PFSK-1 (cell line): ENCODE data around the gene PRRX1.
A peak's percentile ranks its signal among the peaks of the same experiment; 100 is the strongest.

Experiments used
- FOXP2 ChIP-seq: optimal IDR thresholded peaks from 2 replicates; pipeline ENCODE3; 2011; ENCODE audit warnings: borderline replicate concordance, control low read depth, inconsistent platforms; ENCODE audit not compliant: insufficient read depth; ENCODE audit errors: extremely low read length, extremely low read depth
- POLR2AphosphoS5 ChIP-seq: IDR thresholded peaks from 2 replicates; pipeline ENCODE4 v1.6.1; 2012; ENCODE audit warnings: low read depth, mild to moderate bottlenecking, control low read depth, low read length, moderate library complexity
- SIN3A ChIP-seq: IDR thresholded peaks from 2 replicates; pipeline ENCODE4 v1.6.1; 2012; ENCODE audit warnings: mild to moderate bottlenecking, low read length, moderate library complexity, borderline replicate concordance; ENCODE audit not compliant: insufficient read depth
- TAF1 ChIP-seq: IDR thresholded peaks from 2 replicates; pipeline ENCODE4 v1.6.1; 2012; ENCODE audit warnings: low read length, control low read depth, borderline replicate concordance; ENCODE audit not compliant: insufficient read depth
- TF ChIP-seq, protein P1 (sequence below), 2 experiments: IDR thresholded peaks; 2 replicates each; pipeline versions ENCODE4 v1.6.1 to v1.8.0; 2011 to 2012; ENCODE audit warnings: low read depth in 2 of 2, low read length in 2 of 2, control low read depth in 1 of 2, inconsistent platforms in 1 of 2, mild to moderate bottlenecking in 1 of 2, moderate library complexity in 1 of 2; ENCODE audit not compliant: insufficient read depth in 1 of 2

The PRRX1 gene

DNA sequence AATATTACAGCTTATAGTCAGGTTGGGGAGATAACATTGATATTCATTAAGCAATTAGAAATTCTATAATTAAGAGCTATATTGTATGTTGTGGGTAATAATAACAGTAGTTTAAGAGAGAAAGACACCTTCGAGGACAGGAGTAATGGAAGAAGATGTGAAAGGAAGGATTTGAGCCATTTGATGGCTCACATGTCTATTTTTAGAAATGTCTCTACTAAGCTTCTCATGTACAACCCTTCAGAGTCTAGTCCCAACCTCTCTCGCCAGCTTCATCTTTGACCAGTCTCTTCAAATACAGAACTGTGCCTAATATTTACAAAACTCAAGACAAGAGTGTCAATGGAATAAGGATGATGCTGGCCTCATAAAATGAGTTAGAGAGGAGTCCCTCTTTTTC, 95.1 kb downstream of the PRRX1 start:
- TF ChIP-seq, protein P1, sequence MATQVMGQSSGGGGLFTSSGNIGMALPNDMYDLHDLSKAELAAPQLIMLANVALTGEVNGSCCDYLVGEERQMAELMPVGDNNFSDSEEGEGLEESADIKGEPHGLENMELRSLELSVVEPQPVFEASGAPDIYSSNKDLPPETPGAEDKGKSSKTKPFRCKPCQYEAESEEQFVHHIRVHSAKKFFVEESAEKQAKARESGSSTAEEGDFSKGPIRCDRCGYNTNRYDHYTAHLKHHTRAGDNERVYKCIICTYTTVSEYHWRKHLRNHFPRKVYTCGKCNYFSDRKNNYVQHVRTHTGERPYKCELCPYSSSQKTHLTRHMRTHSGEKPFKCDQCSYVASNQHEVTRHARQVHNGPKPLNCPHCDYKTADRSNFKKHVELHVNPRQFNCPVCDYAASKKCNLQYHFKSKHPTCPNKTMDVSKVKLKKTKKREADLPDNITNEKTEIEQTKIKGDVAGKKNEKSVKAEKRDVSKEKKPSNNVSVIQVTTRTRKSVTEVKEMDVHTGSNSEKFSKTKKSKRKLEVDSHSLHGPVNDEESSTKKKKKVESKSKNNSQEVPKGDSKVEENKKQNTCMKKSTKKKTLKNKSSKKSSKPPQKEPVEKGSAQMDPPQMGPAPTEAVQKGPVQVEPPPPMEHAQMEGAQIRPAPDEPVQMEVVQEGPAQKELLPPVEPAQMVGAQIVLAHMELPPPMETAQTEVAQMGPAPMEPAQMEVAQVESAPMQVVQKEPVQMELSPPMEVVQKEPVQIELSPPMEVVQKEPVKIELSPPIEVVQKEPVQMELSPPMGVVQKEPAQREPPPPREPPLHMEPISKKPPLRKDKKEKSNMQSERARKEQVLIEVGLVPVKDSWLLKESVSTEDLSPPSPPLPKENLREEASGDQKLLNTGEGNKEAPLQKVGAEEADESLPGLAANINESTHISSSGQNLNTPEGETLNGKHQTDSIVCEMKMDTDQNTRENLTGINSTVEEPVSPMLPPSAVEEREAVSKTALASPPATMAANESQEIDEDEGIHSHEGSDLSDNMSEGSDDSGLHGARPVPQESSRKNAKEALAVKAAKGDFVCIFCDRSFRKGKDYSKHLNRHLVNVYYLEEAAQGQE (IDR thresholded peaks at IDR 0.05; ENCODE audit: insufficient read depth in 1 of 2, low read depth in 2 of 2, low read length in 2 of 2): no peak
- TF ChIP-seq SIN3A: no peak
- TF ChIP-seq TAF1: no peak
- no peak for TF ChIP-seq FOXP2
- TF ChIP-seq POLR2AphosphoS5: no peak

DNA sequence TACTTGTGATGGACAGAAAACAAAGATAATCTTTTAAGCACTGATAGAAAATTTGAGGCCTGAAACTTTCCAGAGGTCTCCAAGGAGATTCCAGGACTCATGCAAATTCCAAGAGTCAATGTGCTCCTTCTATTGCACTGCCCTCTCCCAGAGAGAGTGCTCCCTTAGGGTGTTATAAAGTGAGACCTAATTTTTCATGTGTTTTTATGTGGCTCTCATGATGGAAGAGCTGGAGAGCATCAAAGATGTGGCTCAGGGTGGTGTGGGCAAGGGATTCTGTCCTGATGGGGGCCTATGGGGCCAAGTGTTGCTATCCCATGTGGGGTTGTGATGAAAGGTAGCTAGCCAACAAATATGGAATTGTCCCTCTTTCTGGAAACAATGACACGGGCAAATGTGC, 101.3 kb downstream of the PRRX1 start:
- TF ChIP-seq POLR2AphosphoS5: no peak
- TF ChIP-seq TAF1: no peak
- TF ChIP-seq FOXP2: no peak
- TF ChIP-seq, protein P1 (IDR thresholded peaks at IDR 0.05; ENCODE audit: insufficient read depth in 1 of 2, low read depth in 2 of 2, low read length in 2 of 2): no peak
- TF ChIP-seq SIN3A: no peak

DNA sequence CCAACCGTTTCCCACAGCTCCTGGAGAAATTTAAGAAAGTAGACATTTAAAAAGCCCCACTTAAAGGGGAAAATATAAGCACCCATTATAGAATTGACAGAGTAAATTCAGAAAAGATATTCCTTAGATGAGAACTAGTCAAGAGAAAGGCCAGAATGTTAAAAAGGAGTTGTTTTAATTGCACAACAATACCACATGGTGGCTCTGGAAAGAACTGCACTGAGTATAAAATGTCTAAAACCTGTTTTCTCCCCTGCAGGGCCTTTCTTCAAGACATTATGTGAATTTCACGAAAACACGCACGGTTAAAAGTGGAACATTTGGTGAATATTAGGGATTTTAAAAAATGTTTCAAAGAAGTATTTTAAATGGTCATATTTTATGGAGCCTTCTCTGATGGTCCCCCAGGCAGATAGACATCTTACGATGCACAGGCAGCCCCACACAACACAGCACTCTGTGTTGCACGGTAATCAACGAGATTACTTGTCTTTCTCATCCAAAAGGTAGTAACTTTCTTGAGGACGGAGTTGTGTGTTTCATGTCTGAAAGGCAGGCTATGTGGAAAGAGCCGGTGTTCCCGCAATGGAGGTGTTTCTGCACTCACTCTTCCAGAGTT, 101.9 kb downstream of the PRRX1 start:
- TF ChIP-seq, protein P1 (IDR thresholded peaks at IDR 0.05; ENCODE audit: insufficient read depth in 1 of 2, low read depth in 2 of 2, low read length in 2 of 2): no peak
- TF ChIP-seq POLR2AphosphoS5: no peak
- TF ChIP-seq SIN3A: no peak
- TF ChIP-seq TAF1: no peak
- no peak for TF ChIP-seq FOXP2

DNA sequence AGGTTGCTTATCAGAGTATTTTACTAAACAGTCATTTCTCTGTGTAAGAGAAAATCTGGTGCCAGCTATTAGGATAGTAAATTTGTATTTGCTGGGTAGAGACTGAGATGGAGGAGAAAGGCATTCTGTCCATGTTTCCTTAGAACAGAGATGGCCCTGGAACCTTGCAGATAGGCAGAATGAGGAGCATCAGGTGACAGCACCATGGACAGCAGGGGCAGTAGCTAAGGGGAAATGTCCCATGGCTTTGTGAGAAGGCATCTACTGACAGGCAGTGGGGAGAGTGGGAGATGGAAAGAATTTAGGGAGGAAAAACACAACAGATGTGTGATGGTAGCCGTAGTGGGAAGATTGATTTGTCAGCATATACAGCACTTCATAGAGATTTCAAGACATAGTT, 105.0 kb downstream of the PRRX1 start:
- TF ChIP-seq, protein P1 (IDR thresholded peaks at IDR 0.05; ENCODE audit: insufficient read depth in 1 of 2, low read depth in 2 of 2, low read length in 2 of 2): peak; percentile 82 to 93
- TF ChIP-seq POLR2AphosphoS5 (no peak), TAF1 (no peak)

DNA sequence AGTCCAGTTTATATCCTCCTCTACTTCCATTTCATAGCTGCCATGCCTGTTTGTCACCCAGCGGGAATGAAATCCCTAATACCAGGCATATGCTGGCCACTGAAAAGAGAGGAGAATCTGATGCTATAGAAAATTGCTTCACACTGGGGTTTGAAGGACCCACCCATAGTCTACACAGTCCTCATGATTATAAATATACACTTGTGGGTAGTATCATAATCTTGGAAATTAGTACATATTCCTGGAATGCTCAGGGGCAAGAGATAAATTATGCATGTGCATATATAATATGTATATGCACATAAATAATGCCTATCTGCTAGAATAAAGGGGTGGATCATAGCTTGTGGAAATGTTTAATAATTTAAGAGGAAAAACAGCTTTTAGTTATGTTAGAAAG, 105.8 kb downstream of the PRRX1 start:
- TF ChIP-seq, protein P1 (IDR thresholded peaks at IDR 0.05; ENCODE audit: insufficient read depth in 1 of 2, low read depth in 2 of 2, low read length in 2 of 2): no peak
- TF ChIP-seq FOXP2: no peak
